GM19438 (cell line): ENCODE measurements around the gene NOP56.
"Not testable (repeated sequence)": the region's sequence is repeated elsewhere in the genome, so short reads cannot be mapped to it uniquely, and the experiment has no call there.

ENCODE experiments used
- ATAC-seq: cut with Tn5 transposase; IDR thresholded peaks from one replicate; pipeline ENCODE4 v1.9.1; 2021; ENCODE audit warnings: low read depth; ENCODE audit not compliant: unreplicated experiment

NOP56 gene

DNA sequence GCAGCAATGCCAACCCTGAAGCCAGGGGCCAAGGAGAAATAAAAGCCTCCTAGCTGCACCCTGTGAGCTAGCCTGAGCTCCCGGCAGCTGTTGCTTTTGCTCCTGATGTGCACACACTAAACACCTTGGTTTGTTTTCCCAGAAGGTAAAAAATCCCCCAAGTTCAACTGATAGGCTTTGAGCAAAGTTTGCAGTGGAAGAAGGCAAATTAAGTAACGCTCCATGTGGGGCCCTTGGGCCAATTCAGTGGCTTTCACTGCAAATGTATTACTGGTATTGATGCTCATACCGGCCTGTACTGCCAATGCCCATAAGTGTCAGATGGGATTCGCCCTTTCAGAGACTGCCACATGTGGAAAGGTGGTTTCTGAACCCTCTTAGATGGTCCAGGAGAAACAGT, 21.0 kb downstream of the NOP56 start:
- ATAC-seq, result no peak

DNA sequence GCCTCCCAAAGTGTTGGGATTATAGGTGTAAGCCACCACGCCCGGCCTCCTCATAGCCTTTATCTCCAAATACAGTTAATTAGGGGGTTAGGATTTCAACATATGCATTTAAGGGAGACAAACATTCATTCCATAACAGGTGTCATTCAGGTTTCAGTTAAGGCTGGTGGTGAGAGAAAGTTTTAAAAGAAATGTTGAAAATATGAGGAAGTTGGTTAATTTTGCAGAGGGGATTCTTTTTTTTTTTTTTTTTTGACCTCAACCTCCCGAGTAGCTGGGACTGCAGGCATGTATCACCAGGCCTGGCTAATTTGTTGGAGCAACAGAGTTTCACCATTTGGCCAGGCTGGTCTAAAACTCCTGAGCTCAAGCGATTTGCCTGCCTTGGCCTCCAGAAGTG, 27.6 kb downstream of the NOP56 start:
- ATAC-seq, result no peak

GRCh38 chr20:2682040-2682439, 29.6 kb downstream of the NOP56 start:
- ATAC-seq, result not testable (repeated sequence)

- not testable (repeated sequence) for ATAC-seq
These were observed 32.4 kb downstream of the NOP56 start for GRCh38 chr20:2684817-2685216.

GRCh38 chr20:2687514-2687913, 35.1 kb downstream of the NOP56 start:
- ATAC-seq, result no peak

DNA sequence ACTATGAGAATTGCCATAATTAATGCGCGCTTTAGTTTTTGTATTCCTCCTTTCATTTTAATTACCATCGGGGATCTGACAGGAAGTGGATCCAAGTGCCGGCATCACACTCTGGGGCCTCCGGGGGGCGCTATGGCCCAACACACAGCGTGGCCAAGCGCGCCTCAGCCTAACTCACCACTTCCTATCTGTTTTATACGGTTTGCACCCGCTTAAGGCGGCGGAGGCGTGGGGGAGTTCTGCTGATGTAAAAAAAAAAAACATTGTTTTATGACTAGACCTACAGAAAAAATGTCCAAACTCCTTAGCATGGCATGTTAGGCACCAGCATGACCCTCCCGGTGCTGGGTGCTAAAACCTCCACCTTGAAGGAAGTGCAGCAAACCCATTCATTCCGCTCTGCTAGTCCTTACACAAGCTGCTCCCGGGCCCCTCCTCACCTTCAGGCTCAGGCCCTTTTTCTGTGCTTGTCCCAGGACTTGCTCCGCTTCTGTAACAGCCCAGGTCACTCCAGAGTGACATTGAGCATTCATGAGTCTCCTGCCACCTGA, 35.7 kb downstream of the NOP56 start:
- ATAC-seq, result no peak

DNA sequence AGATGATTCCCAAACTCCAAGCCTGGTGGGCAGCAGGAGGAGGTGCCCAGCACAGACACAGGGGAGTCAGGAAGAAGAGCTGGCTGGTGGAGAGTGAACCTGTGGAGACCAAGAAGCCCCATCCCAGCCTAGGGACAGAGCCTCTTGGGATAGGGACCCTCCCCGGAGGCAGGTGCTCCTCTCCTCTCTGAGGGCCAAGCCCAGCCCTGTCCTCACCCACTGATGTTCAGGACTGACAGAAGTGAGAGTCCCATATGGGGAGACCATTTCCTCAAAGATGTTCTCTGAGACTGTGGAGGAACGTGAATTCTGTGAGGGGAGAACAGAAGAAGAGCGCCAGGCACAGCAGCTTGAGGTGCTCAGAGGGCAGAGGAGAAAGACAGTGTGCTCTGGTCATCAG, 37.8 kb downstream of the NOP56 start:
- no peak for ATAC-seq

DNA sequence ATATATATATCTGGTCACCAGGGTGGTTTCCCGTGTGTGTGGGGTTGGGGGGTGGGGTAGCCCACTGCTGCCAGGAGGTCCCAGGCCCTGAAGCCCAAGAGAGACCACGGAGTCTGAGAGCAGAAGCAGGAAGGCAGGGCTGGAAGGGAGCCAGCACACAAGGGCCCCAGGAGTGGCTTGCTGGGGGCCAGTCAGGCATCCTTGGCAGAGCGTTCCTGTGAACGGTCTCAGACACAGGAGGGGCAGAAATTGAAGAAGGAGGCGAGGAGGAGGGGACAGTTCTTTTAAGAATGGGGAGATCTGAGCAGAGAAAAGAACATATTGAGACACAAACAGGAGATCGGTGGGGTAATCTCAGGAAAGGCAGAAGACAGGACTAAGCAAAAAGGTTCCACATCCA, 38.3 kb downstream of the NOP56 start:
- no peak for ATAC-seq

DNA sequence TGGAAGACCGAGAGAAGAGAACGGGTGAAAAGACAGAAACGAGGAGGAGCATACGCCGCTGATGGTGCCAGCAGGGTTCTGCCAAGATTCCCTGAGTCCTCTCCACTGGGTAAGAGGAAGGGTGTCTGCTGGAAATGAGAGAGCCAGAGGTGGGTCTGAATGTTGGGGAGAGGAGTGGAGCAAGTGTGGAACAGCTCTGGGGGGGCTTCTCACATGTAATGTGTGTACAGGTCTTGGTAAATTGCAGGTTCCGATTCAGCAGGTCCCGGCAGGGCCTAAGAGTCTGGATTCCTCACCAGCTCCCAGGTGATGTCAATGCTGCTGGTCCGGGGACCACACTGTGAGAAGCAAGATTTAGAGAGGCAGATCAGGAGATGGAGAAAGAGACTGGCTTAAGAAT, 38.7 kb downstream of the NOP56 start:
- ATAC-seq, result no peak

GRCh38 chr20:2691663-2692035, 39.2 kb downstream of the NOP56 start:
- ATAC-seq, result no peak

- ATAC-seq, result no peak
These were observed 39.8 kb downstream of the NOP56 start, which contains the start of gene EBF4 for GRCh38 chr20:2692036-2692885. Gene EBF4 (plus strand): TSS chr20:2692780. CDS start chr20:2693646, 866 bp downstream.

GRCh38 chr20:2692886-2693285, 40.5 kb downstream of the NOP56 start:
- ATAC-seq, result no peak

- ATAC-seq, result no peak
These were observed 41.0 kb downstream of the NOP56 start for GRCh38 chr20:2693286-2694007.

GRCh38 chr20:2694008-2694471, 41.6 kb downstream of the NOP56 start:
- no peak for ATAC-seq

GRCh38 chr20:2694519-2694918, 42.1 kb downstream of the NOP56 start:
- ATAC-seq, result no peak

- no peak for ATAC-seq
These were observed 43.0 kb downstream of the NOP56 start for GRCh38 chr20:2695206-2695983.

- not testable (repeated sequence) for ATAC-seq
These were observed 43.6 kb downstream of the NOP56 start for GRCh38 chr20:2695984-2696525.

- no peak for ATAC-seq
These were observed 44.2 kb downstream of the NOP56 start for GRCh38 chr20:2696646-2697045.

- ATAC-seq, result no peak
These were observed 45.3 kb downstream of the NOP56 start for GRCh38 chr20:2697768-2698167.

GRCh38 chr20:2698186-2698817, 45.9 kb downstream of the NOP56 start:
- no peak for ATAC-seq
